Ovary (tissue), 9 donors: ENCODE data around the gene GADD45G. TPM values are rescaled to one million over a fixed set of nuclear protein-coding genes. Genes with fewer than 3 reads are reported as not detected.

Experiments used
- DNase-seq, 5 donors: peaks; one replicate each; pipeline ENCODE4 v3.0.0-alpha.2; 2019 to 2020
- H3K27ac ChIP-seq, 2 donors: fragments of 200-600 bp; one replicate each; pipeline versions ENCODE4 v1.5.1 to v1.8.0; 2019 to 2022
- H3K27me3 ChIP-seq: fragments of 200-600 bp; one replicate; pipeline ENCODE4 v1.8.0; 2022
- H3K36me3 ChIP-seq: fragments of 200-600 bp; sonication (generic); one replicate; pipeline ENCODE4 v1.5.1; 2019
- H3K4me1 ChIP-seq: one replicate; pipeline ENCODE4 v1.8.1; 2013; ENCODE audit warnings: mild to moderate bottlenecking, moderate library complexity; ENCODE audit not compliant: insufficient read depth
- H3K4me3 ChIP-seq: fragments of 200-600 bp; sonication (generic); one replicate; pipeline ENCODE4 v1.5.1; 2017
- H3K9me3 ChIP-seq, 2 donors: fragments of 200-600 bp in 1 of 2; sonication (generic) in 1 of 2; one replicate each; pipeline versions ENCODE4 v1.5.1 to v1.8.1; 2013 to 2019; ENCODE audit warnings: mild to moderate bottlenecking in 1 of 2, moderate library complexity in 1 of 2
- EP300 ChIP-seq: sonication (generic); formaldehyde crosslinking; IDR thresholded peaks from one replicate; pipeline ENCODE4 v1.6.1; 2017; ENCODE audit warnings: antibody characterized with exemption
- POLR2A ChIP-seq: fragments of 450-650 bp; IDR thresholded peaks from one replicate; pipeline ENCODE4 v1.6.1; 2017; ENCODE audit warnings: antibody characterized with exemption, mild to moderate bottlenecking, moderate library complexity
- WGBS, 3 donors: extraction: QIAGEN DNeasy Blood & Tissue Kit in 1 of 3; methylation state at CpG; one replicate each; pipeline versions ENCODE4 v1.1.5 to v1.1.7; 2013 to 2017; 5-methylcytosine and 5-hydroxymethylcytosine counted together
- intact Hi-C, 4 donors: fragments of 100-400 bp; cut with DNase I; formaldehyde crosslinking; loops; one replicate each; pipeline versions ENCODE4 v1.11.0 to v1.15.1; 2022 to 2023
- polyA plus RNA-seq, 2 donors: library from polyadenylated mRNA; stranded (reverse); fragments of 200-250 nt in 1 of 2; fragments of 350-450 nt in 1 of 2; fragmentation: Illumina TruSeq in 1 of 2; extraction: RNeasy Lipid Tissue Mini Kit (QIAGEN cat#74804) in 1 of 2; gene quantifications; one replicate each; pipeline ENCODE4 v1.2.3, GENCODE V29; 2013 to 2014
- total RNA-seq, 7 donors: library from RNA; depleted of rRNA in 2 of 7; stranded (reverse); fragments of >200 nt in 2 of 7; fragmentation: NEBNext Ultra II Directional in 3 of 7; extraction: Animal tissue kit (Norgen Biotek cat#: 25700) in 3 of 7; gene quantifications; one replicate each; pipeline versions ENCODE4 v1.1.0 to v1.2.4, GENCODE V29; 2016 to 2023
- TF ChIP-seq, protein P1 (sequence below), 3 donors: fragments of 450-650 bp in 2 of 3; fragments of 200-600 bp in 1 of 3; IDR thresholded peaks; one replicate each; pipeline versions ENCODE4 v1.5.1 to v1.8.0; 2016 to 2022; ENCODE audit warnings: antibody characterized with exemption in 3 of 3, mild to moderate bottlenecking in 1 of 3
- donor health status: DM: no; HTN: no; CAD: no; lungs with moderate emphysema.
- donor health status: DM: no; HTN: no; CAD: no.
- donor health status: Bipolar disorder and iron deficiency.
- donor health status: DM: yes; HTN: yes; CAD: no.
- donor health status: DM: no; HTN: no; CAD: no.
- donor health status: DM: yes; HTN: yes; CAD: no.

The GADD45G gene
- total and polyA plus RNA-seq, 9 donors, result 0.60 to 126 (median 23.2) TPM

DNA sequence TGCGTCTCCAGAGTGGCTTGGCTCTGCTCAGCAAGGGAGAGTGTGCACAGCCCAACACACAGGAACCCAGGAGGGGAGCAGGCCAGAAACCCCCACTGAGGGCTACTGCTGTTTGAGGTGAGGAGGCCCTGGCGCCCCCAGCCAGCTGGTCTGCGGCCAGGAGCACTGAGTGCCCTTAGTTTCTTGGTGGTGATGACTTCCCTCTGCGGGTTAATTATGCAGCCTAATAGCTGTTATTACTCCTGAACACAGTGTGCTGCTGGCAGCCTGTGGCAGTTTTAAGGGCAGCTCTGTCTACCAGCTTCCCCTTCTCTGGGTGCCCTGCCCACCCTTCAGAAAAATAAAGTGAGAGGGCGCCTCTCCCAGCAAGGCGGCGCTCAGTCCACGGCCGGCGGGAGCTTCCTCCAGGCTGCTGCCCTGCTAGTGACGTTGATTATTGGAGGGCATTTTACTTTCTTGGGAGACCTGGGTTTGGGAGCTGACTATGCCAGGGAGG lies 19.2 kb downstream of the GADD45G start:
- H3K4me1 ChIP-seq, result peaks cover 9% of the 10 kb centered on the region
- intact Hi-C loops, result loop anchor here in 1 of 4 donors (10.0 kb wide), 1 partner anchor 191 kb away; no protein-coding TSS in a partner anchor
- peak in 1 of 5 donors; percentile 62 for DNase-seq
- H3K36me3 ChIP-seq, result no peaks in the 10 kb centered on the region
- H3K27me3 ChIP-seq, result no peaks in the 10 kb centered on the region
- no peak overlapping the region for H3K27ac ChIP-seq
- WGBS, 3 donors, result 71 to 79% (median 74%) methylated on average over 11 of the region's 11 CpGs
- TF ChIP-seq EP300 (no peak), POLR2A (no peak)
- TF ChIP-seq, protein P1, sequence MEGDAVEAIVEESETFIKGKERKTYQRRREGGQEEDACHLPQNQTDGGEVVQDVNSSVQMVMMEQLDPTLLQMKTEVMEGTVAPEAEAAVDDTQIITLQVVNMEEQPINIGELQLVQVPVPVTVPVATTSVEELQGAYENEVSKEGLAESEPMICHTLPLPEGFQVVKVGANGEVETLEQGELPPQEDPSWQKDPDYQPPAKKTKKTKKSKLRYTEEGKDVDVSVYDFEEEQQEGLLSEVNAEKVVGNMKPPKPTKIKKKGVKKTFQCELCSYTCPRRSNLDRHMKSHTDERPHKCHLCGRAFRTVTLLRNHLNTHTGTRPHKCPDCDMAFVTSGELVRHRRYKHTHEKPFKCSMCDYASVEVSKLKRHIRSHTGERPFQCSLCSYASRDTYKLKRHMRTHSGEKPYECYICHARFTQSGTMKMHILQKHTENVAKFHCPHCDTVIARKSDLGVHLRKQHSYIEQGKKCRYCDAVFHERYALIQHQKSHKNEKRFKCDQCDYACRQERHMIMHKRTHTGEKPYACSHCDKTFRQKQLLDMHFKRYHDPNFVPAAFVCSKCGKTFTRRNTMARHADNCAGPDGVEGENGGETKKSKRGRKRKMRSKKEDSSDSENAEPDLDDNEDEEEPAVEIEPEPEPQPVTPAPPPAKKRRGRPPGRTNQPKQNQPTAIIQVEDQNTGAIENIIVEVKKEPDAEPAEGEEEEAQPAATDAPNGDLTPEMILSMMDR (IDR thresholded peaks at IDR 0.05), result no peak
- no peak overlapping the region for H3K4me3 ChIP-seq
- no peaks in the 10 kb centered on the region for H3K9me3 ChIP-seq

DNA sequence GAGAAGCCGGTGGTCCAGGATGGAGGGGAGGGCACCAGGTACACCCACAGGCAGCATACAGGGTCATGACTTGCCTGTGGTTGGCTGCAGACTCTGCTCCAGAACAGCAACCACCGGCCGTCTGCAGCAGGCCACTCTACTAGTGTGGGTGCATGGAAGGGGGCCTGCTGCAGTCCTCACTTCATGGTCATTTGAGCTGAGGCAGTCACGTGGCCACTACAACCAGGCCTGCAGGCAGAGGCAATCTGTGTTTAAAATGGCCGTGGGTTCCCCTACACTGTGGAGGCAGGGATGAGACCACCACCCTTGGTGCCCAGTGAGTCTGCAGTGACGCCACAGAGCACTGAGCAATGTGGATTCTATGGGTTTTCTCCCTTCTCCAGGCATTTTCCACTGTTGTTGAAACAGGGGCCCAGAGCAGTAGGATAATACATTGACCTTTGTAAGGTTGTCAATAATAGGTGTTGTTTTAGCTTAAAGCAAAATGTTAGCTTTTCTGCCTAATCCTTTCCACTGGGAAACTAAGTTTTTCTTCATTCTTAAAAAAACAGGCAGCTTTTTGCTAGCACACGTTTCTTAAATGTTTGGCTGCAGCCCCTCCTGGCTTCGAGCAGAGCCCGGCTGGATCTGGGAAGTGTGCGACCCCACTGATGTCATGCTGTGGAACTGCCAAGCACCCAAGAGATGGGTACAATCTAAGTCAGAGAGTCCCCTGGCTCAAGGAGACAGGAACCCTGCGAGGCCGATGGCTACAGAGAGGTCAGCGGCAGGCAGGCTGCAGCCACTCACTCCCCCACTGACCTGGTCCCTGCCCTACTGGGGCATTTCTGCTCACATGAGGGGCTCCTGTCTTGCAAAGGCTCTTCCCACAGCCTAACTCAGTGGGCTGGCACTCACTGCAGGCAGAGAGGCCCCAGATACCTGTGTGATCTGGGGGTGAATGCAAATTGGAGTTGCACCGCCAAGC lies 21.2 kb downstream of the GADD45G start:
- Histone ChIP-seq H3K4me3 (no peak overlapping the region), H3K4me1 (peaks cover 9% of the 10 kb centered on the region), H3K36me3 (no peaks in the 10 kb centered on the region), H3K27ac (no peak overlapping the region), H3K27me3 (no peaks in the 10 kb centered on the region), H3K9me3 (no peaks in the 10 kb centered on the region)
- 84 to 92% (median 86%) methylated on average over 14 of the region's 14 CpGs for WGBS, 3 donors
- no peak for DNase-seq
- TF ChIP-seq POLR2A (no peak), EP300 (no peak)
- TF ChIP-seq, protein P1 (IDR thresholded peaks at IDR 0.05), result no peak
- intact Hi-C loops, result loop anchor here in 1 of 4 donors (10.0 kb wide), 1 partner anchor 189 kb away; no protein-coding TSS in a partner anchor

DNA sequence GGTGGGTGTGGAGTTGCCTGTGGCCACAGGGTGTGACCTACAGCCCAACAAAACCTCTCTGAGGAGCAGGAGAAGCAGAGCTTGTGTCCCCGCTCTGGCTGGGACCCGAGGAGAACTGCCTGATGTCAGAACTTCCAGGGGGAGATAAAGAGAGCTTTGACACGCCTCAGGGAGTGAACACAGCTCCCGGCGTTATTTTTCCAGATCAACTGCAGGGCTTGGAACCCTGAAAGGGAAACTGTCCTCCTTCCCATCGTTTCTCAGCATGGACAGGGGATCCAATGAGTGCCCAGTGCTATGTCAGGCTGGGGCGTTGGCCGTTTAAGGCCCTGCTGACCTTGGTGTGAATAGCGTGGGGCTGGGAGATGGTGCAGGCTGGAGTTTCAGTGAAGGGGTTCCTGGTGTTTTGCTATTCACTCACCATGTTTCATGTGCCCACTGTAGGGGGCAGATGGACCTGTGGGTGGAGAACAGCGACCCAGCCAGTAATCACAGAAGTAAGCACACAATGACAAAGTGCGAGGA lies 22.0 kb downstream of the GADD45G start:
- intact Hi-C loops, result loop anchor here in 1 of 4 donors (10.0 kb wide), 1 partner anchor 188 kb away; no protein-coding TSS in a partner anchor
- Histone ChIP-seq H3K27ac (no peak overlapping the region), H3K9me3 (no peaks in the 10 kb centered on the region), H3K4me3 (no peak overlapping the region), H3K27me3 (no peaks in the 10 kb centered on the region), H3K4me1 (peaks cover 9% of the 10 kb centered on the region), H3K36me3 (no peaks in the 10 kb centered on the region)
- DNase-seq, result no peak
- TF ChIP-seq EP300, result no peak
- no peak for TF ChIP-seq POLR2A
- TF ChIP-seq, protein P1 (IDR thresholded peaks at IDR 0.05), result no peak
- WGBS, 3 donors, result 46 to 58% (median 49%) methylated on average over 11 of the region's 11 CpGs

DNA sequence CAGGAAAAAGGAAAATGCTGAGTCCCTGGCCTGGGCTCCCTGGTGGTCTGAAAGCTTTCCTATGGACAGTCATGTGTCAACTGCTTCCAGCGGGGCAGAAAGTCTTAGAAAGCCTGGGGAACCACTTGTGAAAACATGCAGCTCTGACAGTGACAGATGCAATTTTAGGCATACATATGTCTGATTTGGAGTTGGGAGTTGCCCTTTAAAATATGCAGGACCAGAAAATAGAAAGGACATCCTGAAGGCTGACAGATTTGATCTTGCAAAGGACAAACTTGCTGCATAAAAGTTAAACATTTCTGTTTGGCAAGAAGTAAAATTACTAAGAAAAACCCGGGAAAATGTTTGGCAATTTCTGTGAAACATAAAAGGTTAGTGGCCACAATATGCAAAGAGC lies 23.8 kb downstream of the GADD45G start:
- H3K27ac ChIP-seq, result no peak overlapping the region
- no peaks in the 10 kb centered on the region for H3K27me3 ChIP-seq
- TF ChIP-seq, protein P1 (IDR thresholded peaks at IDR 0.05), result no peak
- TF ChIP-seq EP300 (no peak), POLR2A (no peak)
- no peak for DNase-seq
- peaks cover 2% of the 10 kb centered on the region for H3K4me1 ChIP-seq
- H3K36me3 ChIP-seq, result no peaks in the 10 kb centered on the region
- 63 to 71% (median 70%) methylated on average over 2 of the region's 2 CpGs for WGBS, 3 donors
- H3K4me3 ChIP-seq, result no peak overlapping the region
- no peaks in the 10 kb centered on the region for H3K9me3 ChIP-seq
- intact Hi-C loops, result loop anchor here in 1 of 4 donors (10.0 kb wide), 1 partner anchor 186 kb away; no protein-coding TSS in a partner anchor
